Activated CD8-positive, alpha-beta memory T cell treated with anti-CD3 and anti-CD28 coated beads for 24 hours (primary cell): ENCODE data around the gene SLC25A26.
"Not testable (repeated sequence)": the region's sequence is repeated elsewhere in the genome, so short reads cannot be mapped to it uniquely, and the experiment has no call there.

ENCODE experiments used
- DNase-seq: peaks from one replicate; pipeline ENCODE4 v3.0.0-alpha.2; 2020

SLC25A26 gene

GRCh38 chr3:66220602-66221377 is at the start of gene SLC25A26:
SLC25A26 (plus strand) TSS chr3:66221001; CDS start chr3:66221095, 94 bp downstream.
- DNase-seq, result peak; percentile 97

GRCh38 chr3:66172394-66172793 is 48.4 kb upstream of the SLC25A26 start:
- no peak for DNase-seq

- DNase-seq, result no peak
Measured at GRCh38 chr3:66177026-66177425, 43.8 kb upstream of the SLC25A26 start.

GRCh38 chr3:66178206-66178605 is 42.6 kb upstream of the SLC25A26 start:
- DNase-seq, result no peak

- no peak for DNase-seq
Measured at GRCh38 chr3:66179793-66180192, 41.0 kb upstream of the SLC25A26 start.

GRCh38 chr3:66181764-66182163 is 39.0 kb upstream of the SLC25A26 start:
- no peak for DNase-seq

- no peak for DNase-seq
Measured at GRCh38 chr3:66182246-66182645, 38.6 kb upstream of the SLC25A26 start.

GRCh38 chr3:66186545-66186944 is 34.3 kb upstream of the SLC25A26 start:
- no peak for DNase-seq

GRCh38 chr3:66195347-66195783 is 25.4 kb upstream of the SLC25A26 start:
- peak; percentile 58 for DNase-seq

- DNase-seq, result no peak
Measured at GRCh38 chr3:66196633-66197032, 24.2 kb upstream of the SLC25A26 start.

- DNase-seq, result no peak
Measured at GRCh38 chr3:66198437-66199088, 22.2 kb upstream of the SLC25A26 start.

- DNase-seq, result no peak
Measured at GRCh38 chr3:66199089-66199473, 21.7 kb upstream of the SLC25A26 start.

- DNase-seq, result no peak
Measured at GRCh38 chr3:66200147-66200546, 20.7 kb upstream of the SLC25A26 start.

- DNase-seq, result no peak
Measured at GRCh38 chr3:66200786-66201185, 20.0 kb upstream of the SLC25A26 start.

- no peak for DNase-seq
Measured at GRCh38 chr3:66203275-66203674, 17.5 kb upstream of the SLC25A26 start.

- no peak for DNase-seq
Measured at GRCh38 chr3:66206806-66207205, 14.0 kb upstream of the SLC25A26 start.

- DNase-seq, result no peak
Measured at GRCh38 chr3:66208189-66208588, 12.6 kb upstream of the SLC25A26 start.

- no peak for DNase-seq
Measured at GRCh38 chr3:66210687-66211295, 10.0 kb upstream of the SLC25A26 start.

GRCh38 chr3:66211779-66212178 is 9.0 kb upstream of the SLC25A26 start:
- DNase-seq, result no peak

- DNase-seq, result no peak
Measured at GRCh38 chr3:66215106-66215505, 5.7 kb upstream of the SLC25A26 start.

GRCh38 chr3:66220066-66220465 is 735 bp upstream of the SLC25A26 start:
- DNase-seq, result no peak

GRCh38 chr3:66224220-66224619 is 3.4 kb downstream of the SLC25A26 start:
- DNase-seq, result no peak

GRCh38 chr3:66226093-66226492 is 5.3 kb downstream of the SLC25A26 start:
- not testable (repeated sequence) for DNase-seq

- no peak for DNase-seq
Measured at GRCh38 chr3:66227051-66227450, 6.2 kb downstream of the SLC25A26 start.
